Peyer's patch (tissue), 4 donors: ENCODE measurements around the gene PDHX.

Experiments used
- POLR2A ChIP-seq, 2 donors: fragments of 450-650 bp; IDR thresholded peaks; one replicate each; pipeline ENCODE4 v1.5.1; 2017; ENCODE audit warnings: antibody characterized with exemption in 2 of 2, mild to moderate bottlenecking in 2 of 2, moderate library complexity in 2 of 2
- TF ChIP-seq, protein P1 (sequence below), 6 experiments: fragments of 450-650 bp in 4 of 6; fragments of 200-600 bp in 2 of 6; sonication (generic) in 1 of 6; IDR thresholded peaks; one replicate each; pipeline ENCODE4 v1.5.1; 2017 to 2019; ENCODE audit warnings: antibody characterized with exemption in 6 of 6, mild to moderate bottlenecking in 3 of 6, moderate library complexity in 1 of 6

GRCh38 chr11:34915136-34916014 is 1.0 kb upstream of the PDHX start:
- TF ChIP-seq, protein P1, sequence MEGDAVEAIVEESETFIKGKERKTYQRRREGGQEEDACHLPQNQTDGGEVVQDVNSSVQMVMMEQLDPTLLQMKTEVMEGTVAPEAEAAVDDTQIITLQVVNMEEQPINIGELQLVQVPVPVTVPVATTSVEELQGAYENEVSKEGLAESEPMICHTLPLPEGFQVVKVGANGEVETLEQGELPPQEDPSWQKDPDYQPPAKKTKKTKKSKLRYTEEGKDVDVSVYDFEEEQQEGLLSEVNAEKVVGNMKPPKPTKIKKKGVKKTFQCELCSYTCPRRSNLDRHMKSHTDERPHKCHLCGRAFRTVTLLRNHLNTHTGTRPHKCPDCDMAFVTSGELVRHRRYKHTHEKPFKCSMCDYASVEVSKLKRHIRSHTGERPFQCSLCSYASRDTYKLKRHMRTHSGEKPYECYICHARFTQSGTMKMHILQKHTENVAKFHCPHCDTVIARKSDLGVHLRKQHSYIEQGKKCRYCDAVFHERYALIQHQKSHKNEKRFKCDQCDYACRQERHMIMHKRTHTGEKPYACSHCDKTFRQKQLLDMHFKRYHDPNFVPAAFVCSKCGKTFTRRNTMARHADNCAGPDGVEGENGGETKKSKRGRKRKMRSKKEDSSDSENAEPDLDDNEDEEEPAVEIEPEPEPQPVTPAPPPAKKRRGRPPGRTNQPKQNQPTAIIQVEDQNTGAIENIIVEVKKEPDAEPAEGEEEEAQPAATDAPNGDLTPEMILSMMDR (IDR thresholded peaks at IDR 0.05) = no peak
- TF ChIP-seq POLR2A (IDR thresholded peaks at IDR 0.05) = no peak
